Testis (tissue), 2 donors: Measurements from ENCODE around the gene WWC2.

Experiments used
- CTCF ChIP-seq, 3 experiments: fragments of 450-650 bp in 2 of 3; fragments of 200-600 bp in 1 of 3; sonication (generic) in 1 of 3; IDR thresholded peaks; one replicate each; pipeline ENCODE4 v1.5.1; 2016 to 2019; ENCODE audit warnings: antibody characterized with exemption in 3 of 3, mild to moderate bottlenecking in 2 of 3, moderate library complexity in 1 of 3
- POLR2A ChIP-seq: fragments of 450-650 bp; IDR thresholded peaks from one replicate; pipeline ENCODE4 v1.6.1; 2017; ENCODE audit warnings: antibody characterized with exemption, mild to moderate bottlenecking, moderate library complexity

- TF ChIP-seq CTCF (IDR thresholded peaks at IDR 0.05) (no peak), POLR2A (no peak)
Observed at GRCh38 chr4:183260491-183261151, 161.6 kb downstream of the WWC2 start.
